NK-92 (cell line): ENCODE data around the gene LRRC23.
A peak's percentile ranks its signal among the peaks of the same experiment; 100 is the strongest.
"Not testable (repeated sequence)": the region's sequence is repeated elsewhere in the genome, so short reads cannot be mapped to it uniquely, and the experiment has no call there.

Experiments
- DNase-seq: peaks from one replicate; lab custom pipeline; 2025; ENCODE audit not compliant: unreplicated experiment; lab: John Stamatoyannopoulos, UW

LRRC23 gene

DNA sequence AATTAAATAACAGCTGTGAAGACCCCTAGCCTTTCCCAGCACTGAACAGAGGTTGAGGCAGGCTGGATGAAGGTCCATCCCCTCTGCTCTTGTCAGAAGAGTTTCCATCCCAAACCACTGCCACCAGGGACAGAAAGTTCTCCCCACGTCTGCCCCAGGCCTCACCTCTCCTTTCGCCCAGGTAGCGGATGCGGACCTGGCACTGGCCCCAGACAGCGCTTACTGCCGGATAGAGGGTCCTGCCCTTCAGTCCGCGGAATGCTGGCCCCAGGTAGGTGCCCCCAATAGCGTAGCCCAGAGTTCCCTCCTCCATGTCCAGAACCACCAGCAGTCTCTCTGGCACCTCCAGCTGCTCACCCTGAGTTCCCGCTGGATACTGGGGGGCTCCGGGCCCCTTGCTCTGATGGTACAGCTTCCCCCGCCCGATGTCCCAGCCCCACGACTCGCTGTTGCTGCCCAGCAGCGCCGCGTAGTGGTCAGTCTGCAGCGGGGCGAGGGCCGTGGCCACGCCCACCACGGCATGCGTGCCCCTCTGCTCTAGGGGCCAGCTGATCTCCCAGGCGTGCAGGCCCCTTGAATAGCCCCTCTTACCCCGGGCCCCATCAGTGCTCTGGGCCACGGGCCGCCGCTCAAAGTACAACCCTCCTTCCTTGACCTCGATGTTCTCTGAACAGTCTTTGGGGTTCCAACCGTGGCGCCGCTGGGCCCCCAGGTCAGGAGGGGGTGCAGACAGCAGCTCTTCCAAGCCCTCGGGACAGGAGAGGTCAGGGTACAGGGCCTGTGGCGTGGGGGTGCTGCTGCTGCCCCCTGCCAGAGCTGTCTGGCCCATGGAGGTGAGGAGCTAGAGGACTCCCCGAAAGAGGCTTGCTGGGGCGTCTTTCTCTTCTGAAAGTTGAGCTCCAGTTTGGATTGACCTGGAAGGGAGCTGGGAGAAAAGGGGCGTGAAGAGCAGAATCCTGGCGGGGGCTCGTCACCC lies 32.3 kb upstream of the LRRC23 start:
- DNase-seq, result peak; percentile 8

DNA sequence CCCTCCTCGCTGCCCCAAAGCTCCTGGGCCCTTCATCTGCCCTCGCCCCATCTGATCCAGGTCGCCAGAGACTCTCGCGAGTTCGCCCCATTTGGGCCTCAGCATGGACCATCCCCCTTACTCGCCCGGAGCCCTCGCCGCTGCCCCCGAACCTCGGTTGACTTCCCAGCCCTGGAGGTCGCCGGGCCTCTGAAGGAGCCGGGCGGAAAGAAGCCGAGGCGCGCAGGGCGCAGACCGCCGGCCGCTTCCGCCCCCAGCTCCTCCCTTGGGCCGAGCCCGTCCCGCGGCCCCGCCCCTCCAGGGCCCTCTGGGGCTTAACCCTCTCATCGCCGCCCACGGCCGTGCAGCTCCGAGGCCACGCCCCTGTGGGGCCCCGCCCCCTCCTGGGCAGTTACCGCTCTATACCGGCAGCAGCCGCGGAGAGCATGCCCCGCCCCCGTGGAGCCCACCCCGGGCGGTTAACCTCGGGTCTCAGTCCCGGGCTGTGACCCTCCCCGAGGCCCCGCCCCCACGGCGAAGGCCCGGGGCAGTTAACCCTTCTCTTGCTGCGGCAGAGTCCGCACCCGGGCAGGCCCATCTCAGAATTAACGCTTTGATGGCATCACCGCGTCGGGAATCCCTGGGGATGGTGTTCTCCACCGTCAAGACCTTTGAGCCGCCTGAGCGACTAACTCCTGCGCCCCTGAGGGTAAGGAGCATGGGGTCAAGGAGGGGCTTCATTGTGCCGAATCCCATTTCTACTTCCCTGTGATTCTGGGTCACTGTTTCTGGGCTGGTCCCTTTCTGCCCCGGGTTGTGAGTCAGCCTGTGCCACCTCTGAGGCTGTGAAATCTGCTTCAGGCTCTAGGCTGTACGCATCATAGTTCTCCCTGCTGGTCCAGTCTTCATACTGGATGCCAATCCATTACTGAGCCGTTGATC lies 31.3 kb upstream of the LRRC23 start, which contains the start of gene SPSB2:
TSS of gene SPSB2 (minus strand) at position 210 of the 921 bp plus-strand sequence. CDS start 402 bp downstream, outside the sequence.
- peak; percentile 75 for DNase-seq

DNA sequence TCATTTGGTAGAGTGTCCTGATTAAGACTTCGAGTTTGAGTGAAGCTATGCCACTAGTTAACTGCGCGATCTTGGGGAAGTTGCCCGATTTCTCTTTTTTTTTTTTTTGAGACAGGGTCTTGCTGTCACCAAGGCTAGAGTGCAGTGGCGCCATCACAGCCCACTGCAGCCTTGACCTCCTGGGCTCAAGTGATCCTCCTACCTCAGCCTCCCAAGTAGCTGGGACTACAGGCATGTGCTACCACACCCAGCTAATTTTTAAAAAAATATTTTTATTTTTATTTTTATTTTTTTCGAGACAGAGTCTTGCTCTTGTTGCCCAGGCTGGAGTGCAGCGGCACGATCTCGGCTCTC lies 30.6 kb upstream of the LRRC23 start:
- not testable (repeated sequence) for DNase-seq

DNA sequence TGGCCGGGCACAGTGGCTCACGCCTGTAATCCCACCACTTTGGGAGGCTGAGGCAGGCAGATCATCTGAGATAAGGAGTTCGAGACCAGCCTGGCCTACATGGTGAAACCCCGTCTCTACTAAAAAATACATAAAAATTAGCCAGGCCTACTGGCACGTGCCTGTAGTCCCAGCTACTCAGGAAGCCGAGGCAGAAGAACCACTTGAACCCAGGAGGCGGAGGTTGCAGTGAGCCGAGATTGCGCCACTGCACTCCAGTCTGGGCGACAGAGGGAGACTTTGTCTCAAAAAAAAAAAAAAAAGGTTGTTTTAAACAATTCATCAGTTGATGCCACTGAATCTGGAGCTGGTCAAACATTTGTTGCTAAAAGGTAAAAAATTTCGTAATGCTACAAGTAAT lies 24.8 kb upstream of the LRRC23 start:
- not testable (repeated sequence) for DNase-seq

DNA sequence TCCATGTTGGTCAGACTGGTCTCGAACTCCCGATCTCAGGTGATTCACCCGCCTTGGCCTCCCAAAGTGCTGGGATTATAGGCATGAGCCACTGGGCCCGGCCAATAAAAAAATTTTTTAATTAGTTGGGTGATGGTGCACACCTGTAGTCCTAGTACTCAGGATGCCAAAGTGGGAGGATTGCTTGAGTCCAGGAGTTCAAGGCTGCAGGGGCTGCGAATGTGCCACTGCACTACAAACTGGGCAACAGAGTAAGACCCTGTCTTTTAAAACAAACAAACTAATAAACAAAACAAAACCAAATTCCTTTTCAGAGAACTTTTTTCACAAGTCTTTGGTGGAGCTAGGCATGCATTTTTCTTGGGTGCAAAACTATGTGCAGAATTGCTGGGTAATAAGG lies 21.4 kb upstream of the LRRC23 start:
- DNase-seq, result no peak

DNA sequence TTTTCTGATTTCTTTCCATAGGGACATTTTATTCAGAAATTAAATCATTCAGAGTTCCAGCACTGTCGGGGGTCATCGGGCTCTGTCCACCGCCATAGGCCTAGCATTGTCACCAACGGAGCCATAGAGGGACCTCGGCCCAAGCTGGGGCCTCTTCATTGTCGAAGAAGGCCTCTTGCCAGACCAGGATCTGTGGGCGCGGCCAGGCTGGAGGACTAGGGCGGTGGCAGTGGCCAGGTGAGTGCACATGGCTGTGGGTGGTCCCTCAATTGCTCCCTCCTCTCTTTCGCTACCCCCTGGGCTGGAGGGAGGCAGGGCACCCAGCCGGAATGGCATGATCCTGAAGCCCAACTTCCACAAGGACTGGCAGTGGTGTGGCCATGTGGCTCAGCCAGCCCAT lies 20.9 kb upstream of the LRRC23 start:
- DNase-seq, result no peak

DNA sequence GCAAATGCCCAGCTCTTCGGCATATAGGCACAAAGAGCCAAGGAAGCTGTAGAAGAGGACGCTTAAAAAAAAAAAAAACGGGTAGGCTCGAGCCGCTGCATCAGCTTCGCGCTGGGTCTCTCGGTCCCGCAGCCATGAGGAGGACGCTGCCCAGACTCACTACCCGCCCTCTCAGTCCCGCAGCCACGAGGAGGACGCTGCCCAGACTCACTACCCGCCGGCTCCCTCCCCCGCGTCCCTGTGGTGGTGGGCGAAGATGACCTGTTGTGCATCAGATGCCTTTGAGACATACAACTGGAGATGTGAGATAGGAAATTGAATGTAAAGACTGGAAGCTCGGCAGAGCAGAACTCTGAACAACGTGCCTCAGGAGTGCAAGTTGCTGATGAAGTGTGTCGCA lies 20.1 kb upstream of the LRRC23 start:
- no peak for DNase-seq

DNA sequence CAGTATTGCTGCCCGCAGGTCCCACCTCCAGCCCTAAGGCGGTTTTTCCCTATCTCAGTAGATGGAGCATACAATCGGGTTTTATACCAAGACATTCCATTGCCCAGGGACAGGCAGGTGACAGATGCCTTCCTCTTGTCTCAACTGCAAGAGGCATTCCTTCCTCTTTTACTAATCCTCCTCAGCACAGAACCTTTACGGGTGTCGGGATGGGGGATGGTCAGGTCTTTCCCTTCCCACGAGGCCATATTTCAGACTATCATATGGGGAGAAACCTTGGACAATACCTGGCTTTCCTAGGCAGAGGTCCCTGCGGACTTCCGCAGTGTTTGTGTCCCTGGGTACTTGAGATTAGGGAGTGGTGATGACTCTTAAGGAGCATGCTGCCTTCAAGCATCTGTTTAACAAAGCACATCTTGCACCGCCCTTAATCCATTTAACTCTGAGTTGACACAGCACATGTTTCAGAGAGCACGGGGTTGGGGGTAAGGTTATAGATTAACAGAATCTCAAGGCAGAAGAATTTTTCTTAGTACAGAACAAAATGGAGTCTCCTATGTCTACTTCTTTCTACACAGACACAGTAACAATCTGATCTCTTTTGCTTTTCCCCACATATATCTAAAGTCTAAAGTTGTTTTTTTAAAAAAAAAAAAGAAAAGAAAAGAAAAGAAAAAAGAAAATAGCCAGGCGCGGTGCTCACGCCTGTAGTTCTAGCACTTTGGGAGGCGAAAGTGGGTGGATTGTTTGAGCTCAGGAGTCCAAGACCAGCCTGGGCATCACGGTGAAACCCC lies 18.2 kb upstream of the LRRC23 start:
- DNase-seq, result not testable (repeated sequence)

DNA sequence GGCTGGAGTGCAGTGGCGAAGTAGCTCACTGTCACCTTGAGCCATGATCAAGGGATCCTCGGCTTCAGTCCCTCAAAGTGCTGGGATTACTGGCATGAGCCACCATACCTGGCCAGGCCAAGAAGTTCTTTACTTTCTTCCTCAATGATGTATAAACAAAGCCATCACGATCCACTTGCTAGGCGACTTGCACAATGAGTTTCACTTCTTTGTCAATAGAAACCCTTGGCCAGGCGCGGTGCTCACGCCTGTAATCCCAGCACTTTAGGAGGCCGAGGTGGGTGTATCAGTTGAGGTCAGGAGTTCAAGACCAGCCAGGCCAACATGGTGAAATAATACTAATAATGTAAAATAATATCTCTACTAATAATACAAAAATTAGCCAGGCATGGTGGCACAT lies 17.2 kb upstream of the LRRC23 start:
- no peak for DNase-seq

DNA sequence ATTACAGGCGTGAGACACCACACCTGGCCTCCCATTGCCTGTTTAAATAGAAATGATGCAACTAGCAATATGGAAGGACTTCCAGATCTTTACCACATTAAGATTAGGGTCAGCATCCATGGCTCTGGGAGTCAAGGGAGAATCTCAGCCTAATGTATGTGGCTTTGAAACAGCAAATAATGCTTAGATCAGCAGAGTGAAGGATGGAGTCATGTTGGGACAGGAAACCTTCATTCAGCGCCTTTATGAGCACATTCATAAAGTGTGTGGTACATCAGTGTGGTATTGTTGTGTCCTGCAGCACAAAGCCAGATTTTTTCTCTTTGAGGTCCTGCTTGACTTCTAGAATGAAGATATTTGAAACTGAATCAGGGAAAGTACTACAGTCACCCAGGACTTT lies 16.3 kb upstream of the LRRC23 start:
- no peak for DNase-seq

DNA sequence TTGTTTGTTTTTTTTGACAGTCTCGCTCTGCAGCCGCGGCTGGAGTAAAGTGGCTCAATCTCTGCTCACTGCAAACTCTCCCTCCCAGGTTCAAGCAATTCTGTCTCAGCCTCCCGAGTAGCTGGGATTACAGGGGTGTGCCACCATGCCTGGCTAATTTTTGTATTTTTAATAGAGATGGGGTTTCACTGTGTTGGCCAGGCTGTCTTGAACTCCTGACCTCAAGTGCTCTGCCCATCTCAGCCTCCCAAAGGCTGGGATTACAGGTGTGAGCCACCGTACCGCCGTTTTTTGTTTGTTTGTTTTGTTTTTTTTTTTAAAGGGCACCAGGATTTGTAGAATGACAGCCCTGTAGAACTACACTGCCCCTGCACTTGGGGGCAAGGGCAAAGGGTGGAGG lies 15.8 kb upstream of the LRRC23 start:
- not testable (repeated sequence) for DNase-seq

DNA sequence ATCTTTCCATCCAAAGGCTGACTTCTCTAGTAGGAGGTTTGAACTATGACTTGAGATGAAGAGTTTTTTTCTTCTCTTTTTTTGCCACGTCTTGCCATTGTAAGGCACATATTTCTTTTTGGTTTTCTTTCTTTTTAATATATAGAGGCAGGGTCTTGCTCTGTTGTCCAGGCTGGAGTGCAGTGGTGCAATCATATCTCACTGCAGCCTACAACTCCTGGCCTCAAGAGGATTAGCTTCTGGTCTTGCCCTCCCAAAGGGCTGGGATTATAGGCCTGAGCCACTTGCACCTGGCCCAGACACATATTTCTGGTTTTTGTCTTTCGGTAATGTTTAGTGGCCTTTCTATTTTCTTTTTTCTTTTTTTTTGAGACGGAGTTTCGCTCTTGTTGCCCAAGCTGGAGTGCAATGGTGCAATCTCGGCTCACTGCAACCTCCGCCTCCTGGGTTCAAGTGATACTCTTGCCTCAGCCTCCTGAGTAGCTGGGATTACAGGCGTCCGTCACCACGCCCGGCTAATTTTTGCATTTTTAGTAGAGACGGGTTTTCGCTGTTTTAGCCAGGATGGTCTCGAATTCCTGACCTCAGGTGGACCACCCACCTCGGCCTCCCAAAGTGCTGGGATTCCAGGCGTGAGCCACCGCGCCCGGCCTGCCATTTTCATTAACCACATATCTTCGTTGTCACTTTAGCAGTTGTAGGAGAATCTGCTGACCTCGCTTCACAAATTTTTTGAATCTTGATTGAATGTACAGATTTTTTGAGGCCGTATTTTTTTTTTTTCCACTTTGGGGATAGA lies 14.6 kb upstream of the LRRC23 start:
- DNase-seq, result not testable (repeated sequence)

DNA sequence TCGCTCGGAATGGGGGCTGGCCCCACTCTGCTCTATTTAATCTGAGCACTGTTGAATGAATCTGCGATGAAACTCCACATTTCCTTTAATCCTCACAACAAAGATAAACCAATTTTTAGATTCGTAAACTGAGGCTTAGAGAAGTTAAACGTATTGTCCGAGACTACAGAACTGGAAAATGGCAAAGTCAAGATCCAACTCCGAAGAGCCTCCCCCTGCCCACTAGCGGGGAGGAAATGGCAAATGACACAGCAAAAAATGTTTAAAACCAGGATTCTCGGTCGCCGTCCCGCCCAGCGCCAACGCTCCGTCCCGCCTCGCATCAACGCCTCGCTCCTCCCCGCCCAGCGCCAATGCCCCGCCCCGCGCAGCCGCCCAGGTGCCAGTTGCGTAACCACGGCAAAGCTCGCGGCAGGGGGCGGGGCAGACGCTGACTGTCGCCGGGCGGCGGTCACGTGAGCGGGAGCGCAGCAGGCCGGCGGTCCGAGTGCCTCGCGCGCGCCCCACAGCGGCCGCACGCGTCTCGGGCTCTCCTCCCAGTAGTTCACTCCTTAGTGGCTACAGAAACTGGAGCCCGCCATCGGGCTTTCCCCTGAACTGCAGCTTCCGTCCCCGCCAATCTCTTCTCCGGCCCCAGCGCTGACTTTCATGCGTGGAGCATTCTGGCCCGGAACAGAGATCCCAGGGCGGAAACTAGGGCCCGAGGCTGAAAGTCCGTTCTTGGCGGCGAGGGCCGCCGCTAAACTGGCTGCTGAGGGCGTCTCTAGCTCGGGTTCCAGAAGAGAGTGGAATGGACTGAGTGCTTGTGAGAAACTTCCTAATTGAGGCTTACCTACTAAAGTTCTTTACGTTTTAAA lies 13.6 kb upstream of the LRRC23 start:
- DNase-seq, result peak; percentile 93

DNA sequence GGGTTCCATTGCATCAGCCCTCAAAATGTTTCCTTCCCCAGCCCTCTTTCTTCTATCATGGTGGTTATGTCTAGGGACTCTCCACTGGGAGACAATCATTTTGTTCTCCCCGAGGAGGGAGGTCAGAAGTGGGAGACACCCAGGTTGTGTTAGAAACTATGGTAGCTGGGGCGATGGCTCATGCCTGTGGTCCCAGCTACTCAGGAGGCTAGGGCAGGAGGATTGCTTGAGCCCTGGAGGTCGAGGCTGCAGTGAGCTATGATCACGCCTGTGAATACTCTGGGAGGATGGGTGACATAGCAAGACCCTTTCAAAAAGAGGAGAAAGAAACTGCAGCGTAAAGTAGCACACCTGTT lies 13.0 kb upstream of the LRRC23 start:
- no peak for DNase-seq

DNA sequence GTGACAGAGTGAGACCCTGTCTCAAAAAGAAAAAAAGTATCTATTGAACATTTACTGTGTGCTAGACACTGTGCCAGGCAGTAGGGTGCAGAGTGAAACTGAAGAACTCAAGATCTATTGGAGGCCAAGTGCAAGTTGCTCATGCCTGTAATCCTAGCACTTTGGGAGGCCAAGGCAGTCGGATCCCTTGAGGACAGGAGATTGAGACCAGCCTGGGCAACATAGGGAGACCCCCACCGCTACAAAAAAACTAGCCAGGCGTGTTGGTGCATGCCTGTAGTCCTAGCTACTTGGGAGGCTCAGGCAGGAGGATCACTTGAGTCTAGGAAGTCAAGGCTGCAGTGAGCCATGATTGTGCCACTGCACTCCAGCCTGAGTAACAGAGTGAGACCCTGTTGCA lies 11.9 kb upstream of the LRRC23 start:
- DNase-seq, result not testable (repeated sequence)

DNA sequence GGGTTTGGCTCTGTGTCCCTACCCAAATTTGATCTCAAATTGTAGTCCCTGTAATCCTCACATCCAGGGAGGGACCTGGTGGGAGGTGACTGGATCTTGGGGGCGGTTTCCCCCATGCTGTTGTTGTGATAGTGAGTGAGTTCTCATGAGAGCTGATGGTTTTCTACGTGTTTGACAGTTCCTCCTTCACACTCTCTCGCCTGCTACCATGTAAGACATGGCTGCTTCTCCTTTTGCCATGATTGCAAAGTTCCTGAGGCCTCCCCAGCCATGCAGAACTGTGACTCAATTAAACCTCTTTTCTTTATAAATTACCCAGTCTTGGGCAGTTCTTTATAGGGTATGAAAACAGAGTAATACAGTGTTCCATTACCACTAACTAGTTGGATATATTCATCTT lies 10.3 kb upstream of the LRRC23 start:
- DNase-seq, result no peak

DNA sequence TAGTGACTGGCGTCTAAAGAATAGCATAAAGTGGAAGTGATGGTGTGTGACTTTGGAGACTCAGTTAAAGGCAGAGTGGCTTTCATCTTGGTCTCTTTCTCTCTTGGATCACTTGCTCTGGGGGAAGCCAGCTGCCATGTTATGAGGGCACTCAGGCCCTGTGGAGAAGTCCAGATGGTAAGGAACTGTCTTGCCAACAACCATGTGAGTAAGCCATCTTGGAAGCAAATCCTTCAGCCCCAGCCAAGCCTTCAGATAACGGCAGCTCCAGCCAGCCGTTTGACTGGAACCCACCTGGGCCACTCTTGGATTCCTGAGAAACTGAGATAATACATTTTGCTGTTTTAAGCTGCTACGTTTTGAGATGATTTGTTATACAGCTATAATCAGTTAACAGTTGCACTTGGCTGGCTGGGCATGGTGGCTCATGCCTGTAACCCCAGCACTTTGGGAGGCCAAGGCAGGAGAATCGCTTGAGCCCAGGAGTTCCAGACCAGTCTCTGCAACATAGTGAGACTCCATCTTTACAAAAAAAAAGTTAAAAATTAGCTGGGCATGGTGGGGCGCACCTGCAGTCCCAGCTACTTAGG lies 7.7 kb upstream of the LRRC23 start:
- DNase-seq, result no peak

DNA sequence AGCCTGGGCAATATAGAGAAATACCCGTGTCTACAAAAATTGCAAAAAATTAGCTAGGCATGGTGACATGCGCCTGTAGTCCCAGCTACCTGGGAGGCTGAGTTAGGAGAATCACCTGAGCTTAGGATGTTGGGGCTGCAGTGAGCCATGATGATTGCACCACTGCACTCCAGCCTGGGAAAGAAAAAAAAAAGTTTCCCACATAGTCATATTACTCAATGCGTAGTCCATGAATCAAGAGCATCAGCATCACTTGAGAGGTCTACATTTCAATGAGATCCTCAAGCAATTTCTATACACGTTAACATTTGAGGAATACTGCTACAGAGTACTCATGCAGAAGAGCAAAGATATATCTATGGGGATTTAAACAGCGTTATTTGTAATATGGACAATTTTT lies 5.2 kb upstream of the LRRC23 start:
- DNase-seq, result no peak
